ENCODE results near the gene FLOT1. TPM values are rescaled to one million over a fixed set of nuclear protein-coding genes. Genes with fewer than 3 reads are reported as not detected.

Gene FLOT1
- total and polyA plus RNA-seq, 2 of the 13 experiments (the other 11 are each of a cell fraction or from before 2014, with no cell fraction given): 82.3 to 130 TPM

- TF ChIP-seq, protein P1, sequence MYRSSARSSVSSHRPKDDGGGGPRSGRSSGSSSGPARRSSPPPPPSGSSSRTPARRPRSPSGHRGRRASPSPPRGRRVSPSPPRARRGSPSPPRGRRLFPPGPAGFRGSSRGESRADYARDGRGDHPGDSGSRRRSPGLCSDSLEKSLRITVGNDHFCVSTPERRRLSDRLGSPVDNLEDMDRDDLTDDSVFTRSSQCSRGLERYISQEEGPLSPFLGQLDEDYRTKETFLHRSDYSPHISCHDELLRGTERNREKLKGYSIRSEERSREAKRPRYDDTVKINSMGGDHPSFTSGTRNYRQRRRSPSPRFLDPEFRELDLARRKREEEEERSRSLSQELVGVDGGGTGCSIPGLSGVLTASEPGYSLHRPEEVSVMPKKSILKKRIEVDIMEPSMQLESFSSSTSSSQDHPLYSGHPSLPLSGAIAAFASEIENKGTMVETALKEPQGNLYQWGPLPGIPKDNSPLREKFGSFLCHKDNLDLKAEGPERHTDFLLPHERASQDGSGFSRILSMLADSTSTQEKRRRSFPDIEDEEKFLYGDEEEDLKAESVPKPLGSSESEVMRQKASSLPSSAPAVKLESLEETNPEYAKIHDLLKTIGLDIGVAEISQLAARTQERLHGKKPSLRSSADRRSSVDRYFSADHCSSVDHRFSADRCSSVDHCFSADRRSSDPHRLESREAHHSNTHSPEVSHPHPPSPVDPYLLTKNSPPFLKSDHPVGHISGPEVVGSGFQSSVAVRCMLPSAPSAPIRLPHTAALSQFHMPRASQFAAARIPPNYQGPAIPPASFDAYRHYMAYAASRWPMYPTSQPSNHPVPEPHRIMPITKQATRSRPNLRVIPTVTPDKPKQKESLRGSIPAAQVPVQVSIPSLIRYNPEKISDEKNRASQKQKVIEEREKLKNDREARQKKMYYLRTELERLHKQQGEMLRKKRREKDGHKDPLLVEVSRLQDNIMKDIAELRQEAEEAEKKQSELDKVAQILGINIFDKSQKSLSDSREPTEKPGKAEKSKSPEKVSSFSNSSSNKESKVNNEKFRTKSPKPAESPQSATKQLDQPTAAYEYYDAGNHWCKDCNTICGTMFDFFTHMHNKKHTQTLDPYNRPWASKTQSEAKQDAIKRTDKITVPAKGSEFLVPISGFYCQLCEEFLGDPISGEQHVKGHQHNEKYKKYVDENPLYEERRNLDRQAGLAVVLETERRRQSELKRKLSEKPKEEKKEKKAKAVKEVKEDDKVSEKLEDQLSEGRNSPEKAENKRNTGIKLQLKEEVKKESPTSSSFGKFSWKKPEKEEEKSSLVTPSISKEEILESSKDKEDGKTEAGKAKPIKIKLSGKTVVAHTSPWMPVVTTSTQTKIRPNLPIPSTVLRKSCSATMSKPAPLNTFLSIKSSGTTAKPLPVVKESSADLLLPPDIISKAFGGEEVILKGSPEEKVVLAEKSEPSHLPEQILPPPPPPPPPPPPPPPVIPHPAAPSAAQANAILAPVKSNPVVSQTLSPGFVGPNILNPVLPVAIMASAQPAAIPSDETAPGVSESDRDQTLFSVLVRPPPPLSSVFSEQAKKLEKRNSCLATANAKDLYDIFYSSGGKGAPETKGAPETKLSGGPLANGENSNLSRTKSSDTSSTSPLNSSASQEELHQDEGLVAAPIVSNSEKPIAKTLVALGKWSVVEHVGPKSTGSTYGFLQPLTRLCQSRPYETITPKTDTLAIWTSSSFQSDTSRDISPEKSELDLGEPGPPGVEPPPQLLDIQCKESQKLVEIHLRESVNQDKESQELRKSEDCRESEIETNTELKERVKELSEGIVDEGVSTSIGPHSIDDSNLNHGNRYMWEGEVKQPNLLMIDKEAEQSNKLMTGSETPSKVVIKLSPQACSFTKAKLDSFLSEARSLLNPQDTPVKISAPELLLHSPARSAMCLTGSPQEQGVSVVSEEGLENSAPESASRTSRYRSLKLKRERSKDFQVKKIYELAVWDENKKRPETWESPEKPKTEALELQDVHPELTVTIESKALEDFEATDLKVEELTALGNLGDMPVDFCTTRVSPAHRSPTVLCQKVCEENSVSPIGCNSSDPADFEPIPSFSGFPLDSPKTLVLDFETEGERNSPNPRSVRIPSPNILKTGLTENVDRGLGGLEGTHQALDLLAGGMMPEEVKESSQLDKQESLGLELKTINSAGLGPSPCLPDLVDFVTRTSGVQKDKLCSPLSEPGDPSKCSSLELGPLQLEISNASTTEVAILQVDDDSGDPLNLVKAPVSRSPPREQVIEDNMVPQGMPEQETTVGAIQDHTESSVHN (CRISPR knock-in tag; IDR thresholded peaks at IDR 0.05): no peak
- TF ChIP-seq CCAR2 (optimal IDR thresholded peaks at IDR 0.05; ENCODE audit: low read depth, low read length) (no peak), PAF1 (CRISPR knock-in tag; IDR thresholded peaks at IDR 0.05) (no peak; the same call in 1 of the 2 replicates), ERF (CRISPR knock-in tag; IDR thresholded peaks at IDR 0.05) (peak; percentile 91), AKAP8 (CRISPR knock-in tag; IDR thresholded peaks at IDR 0.05) (no peak), ZNF792 (CRISPR knock-in tag; IDR thresholded peaks at IDR 0.05) (peak; percentile 92), ZNF263 (CRISPR knock-in tag; IDR thresholded peaks at IDR 0.05) (peak; percentile 69), NFKB2 (CRISPR knock-in tag; IDR thresholded peaks at IDR 0.05; ENCODE audit: borderline replicate concordance) (peak; percentile 70; the same call in 1 of the 2 replicates), HMGA1 (CRISPR knock-in tag; conservative IDR thresholded peaks at IDR 0.05) (no peak), SMAD9 (CRISPR knock-in tag; IDR thresholded peaks at IDR 0.05) (no peak), ZNF850 (CRISPR knock-in tag; conservative IDR thresholded peaks at IDR 0.05) (no peak), MYC (CRISPR knock-in tag; IDR thresholded peaks at IDR 0.05; ENCODE audit: borderline replicate concordance) (peak; percentile 70), ZNF619 (CRISPR knock-in tag; IDR thresholded peaks at IDR 0.05) (0 out of 2 replicates have a peak, but pooled peaks have one; percentile 13), CREM (IDR thresholded peaks at IDR 0.05) (peak; percentile 82), CREM (CRISPR knock-in tag; IDR thresholded peaks at IDR 0.05) (no peak), ZNF296 (CRISPR knock-in tag; conservative IDR thresholded peaks at IDR 0.05) (no peak), MTA3 (CRISPR knock-in tag; IDR thresholded peaks at IDR 0.05) (no peak)
- TF ChIP-seq, protein P2, sequence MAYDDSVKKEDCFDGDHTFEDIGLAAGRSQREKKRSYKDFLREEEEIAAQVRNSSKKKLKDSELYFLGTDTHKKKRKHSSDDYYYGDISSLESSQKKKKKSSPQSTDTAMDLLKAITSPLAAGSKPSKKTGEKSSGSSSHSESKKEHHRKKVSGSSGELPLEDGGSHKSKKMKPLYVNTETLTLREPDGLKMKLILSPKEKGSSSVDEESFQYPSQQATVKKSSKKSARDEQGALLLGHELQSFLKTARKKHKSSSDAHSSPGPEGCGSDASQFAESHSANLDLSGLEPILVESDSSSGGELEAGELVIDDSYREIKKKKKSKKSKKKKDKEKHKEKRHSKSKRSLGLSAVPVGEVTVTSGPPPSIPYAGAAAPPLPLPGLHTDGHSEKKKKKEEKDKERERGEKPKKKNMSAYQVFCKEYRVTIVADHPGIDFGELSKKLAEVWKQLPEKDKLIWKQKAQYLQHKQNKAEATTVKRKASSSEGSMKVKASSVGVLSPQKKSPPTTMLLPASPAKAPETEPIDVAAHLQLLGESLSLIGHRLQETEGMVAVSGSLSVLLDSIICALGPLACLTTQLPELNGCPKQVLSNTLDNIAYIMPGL (CRISPR knock-in tag; IDR thresholded peaks at IDR 0.05; ENCODE audit: borderline replicate concordance in 1 of 2, low read depth in 1 of 2): 0 out of 4 replicates have a peak, but pooled peaks have one; percentile 19 to 33
- TF ChIP-seq, protein P3, sequence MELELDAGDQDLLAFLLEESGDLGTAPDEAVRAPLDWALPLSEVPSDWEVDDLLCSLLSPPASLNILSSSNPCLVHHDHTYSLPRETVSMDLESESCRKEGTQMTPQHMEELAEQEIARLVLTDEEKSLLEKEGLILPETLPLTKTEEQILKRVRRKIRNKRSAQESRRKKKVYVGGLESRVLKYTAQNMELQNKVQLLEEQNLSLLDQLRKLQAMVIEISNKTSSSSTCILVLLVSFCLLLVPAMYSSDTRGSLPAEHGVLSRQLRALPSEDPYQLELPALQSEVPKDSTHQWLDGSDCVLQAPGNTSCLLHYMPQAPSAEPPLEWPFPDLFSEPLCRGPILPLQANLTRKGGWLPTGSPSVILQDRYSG (CRISPR knock-in tag; IDR thresholded peaks at IDR 0.05): peak; percentile 78; the same call in 1 of the 2 replicates
These were observed 21.4 kb upstream of the FLOT1 start (continued) for GRCh38 chr6:30763618-30764489.
